Anterior cingulate cortex (tissue), 58 donors: ENCODE data around the gene TRMT2B.
A peak's percentile ranks its signal among the peaks of the same experiment; 100 is the strongest.
"Not testable (repeated sequence)": the region's sequence is repeated elsewhere in the genome, so short reads cannot be mapped to it uniquely, and the experiment has no call there.

Experiments
- DNase-seq, 58 donors: peaks; one replicate each; lab custom pipeline; 2025; lab: John Stamatoyannopoulos, UW

TRMT2B gene

GRCh38 chrX:101022020-101022419, 29.9 kb downstream of the TRMT2B start:
- no peak for DNase-seq

- not testable (repeated sequence) for DNase-seq
Measured at GRCh38 chrX:101012031-101012430, 39.9 kb downstream of the TRMT2B start.

DNA sequence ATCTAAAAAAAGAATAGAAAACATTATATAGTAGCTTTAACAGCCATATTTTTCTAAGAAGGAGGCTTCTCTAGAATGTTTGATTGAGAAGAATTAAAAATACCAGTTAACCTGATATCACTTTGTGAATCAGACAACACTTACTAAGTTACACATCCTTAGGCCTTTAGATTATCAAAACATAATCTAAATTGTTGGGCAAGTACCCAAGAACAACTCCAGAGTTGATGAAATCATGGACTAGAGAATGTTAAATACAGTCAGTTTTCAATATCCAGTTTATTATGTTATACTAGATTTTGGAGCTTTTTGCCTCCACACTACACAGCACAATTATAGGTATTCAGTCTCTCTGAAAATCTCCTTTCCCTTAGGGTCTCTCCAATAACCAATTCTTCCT, 42.8 kb downstream of the TRMT2B start:
- no peak for DNase-seq

DNA sequence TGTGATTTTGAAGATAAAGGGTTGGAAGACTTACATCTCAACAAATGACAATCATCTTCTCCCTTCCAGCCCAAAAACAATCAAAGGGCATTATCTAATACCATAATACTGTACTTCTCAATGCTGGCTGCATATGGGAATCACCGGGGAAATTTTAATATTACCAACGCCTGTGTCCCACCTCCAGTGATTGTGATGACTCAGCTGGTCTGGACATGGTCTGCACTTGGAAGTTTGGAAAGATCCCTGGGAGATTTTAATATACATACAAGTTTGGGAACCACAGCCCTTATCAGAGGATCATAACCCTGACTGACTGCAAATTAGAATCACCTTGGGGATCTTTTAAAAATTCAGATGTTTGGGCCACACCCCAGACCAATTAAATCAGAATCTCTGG, 52.5 kb downstream of the TRMT2B start:
- DNase-seq = no peak

DNA sequence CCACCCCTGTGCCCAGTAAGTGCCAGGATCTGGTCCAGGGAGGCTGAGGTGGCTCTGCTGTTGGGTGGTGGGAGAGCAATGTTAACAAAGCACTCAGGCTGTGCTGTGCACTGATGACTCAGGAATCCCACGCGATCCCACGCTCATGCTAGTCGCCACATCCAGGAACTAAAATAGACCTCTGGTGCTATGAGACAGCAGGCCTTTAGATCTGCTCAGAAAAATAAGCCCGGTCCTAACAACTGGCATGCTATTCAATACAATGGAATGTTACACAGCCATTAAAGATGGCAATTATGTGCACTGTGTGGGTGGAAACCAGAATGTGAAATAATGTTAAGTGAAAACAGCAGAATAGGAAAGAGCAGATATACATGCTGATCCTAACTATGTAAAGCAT, 56.4 kb downstream of the TRMT2B start:
- peak in 25 of 58 donors; percentile 0 to 39 (median 4) for DNase-seq

DNA sequence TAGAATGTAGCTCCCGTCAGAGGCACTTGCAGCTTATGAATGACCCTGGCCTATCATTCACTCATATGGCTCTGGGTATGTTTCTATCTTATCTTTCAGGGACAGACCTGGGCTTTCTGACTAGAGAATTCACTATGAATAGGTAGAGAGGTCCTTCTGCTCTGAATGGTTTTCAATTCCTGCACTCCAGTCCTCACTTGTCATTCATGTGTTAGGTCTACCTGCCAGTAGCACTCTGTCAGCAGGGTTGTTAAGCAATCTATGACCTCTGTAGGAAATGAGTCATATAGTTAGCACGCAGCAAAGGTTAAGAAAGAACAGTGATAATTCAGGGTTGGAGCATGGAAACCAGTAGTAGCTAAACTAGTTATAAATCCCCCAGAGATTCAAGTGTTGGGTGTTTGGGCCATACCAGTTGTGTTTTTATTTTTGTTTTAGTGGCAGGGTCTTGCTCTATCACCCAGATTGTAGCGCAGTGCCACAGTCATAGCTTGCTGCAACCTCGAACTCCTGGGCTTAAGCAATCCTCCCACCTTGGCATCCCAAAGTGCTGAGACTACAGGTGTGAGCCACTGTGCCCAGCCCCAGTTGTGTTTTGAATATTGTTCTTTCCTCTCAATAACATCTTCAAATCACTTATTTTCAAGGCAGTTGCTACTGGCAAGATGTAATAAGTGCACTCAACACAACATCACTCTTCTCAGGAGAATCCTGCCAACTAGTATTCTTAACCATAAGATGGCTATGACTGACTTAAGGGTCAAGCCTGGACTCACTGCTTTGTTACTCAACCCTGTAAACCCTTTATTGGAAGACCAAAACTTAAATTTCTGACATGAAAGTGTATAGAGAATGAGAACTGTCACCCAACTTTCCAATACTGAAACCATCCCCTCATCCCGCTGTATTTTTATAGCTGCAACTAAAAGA, 57.3 kb downstream of the TRMT2B start:
- no peak for DNase-seq

DNA sequence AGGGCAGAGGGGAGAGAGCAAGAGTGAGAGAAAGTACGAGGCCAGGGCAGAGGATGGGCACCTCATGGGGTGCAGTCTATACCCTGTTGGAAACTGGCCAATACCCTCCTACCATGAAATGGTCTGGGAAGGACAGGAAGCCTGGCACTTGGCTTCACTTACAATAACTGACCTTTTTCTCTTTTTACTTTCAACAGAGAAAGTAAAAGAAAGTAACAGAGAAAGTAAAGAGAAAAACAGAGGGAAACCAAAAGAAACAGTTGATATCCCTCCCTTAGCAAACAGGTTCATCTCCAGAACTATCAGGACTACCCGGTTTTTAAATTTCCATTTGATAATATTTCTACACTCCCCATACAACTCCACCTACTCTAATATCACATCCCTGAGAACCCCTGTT, 61.8 kb downstream of the TRMT2B start:
- DNase-seq = no peak

DNA sequence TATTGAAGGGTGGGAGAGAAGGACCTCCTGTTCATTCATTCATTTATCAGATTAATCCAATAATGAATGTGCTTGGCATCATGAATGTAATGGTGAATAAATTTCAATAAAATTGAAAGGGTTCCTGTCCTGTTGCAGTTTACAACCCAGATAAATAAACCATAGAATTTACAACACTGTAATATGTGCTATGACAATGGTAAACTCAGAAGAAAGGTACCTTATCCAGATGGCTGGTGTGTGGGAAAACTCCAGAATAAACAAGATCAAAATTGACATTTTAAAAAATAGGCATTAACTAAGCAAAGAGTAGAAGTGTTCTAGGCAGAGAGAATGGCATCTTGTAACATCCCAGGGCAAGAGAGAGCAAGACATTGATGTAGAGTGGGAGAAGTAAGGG, 67.1 kb downstream of the TRMT2B start:
- DNase-seq = no peak

- not testable (repeated sequence) for DNase-seq
Measured at GRCh38 chrX:100981498-100981845, 70.4 kb downstream of the TRMT2B start.

- DNase-seq = peak in 2 of 58 donors; percentile 7 to 19
Measured at GRCh38 chrX:100980608-100981497, 71.1 kb downstream of the TRMT2B start.

- no peak for DNase-seq
Measured at GRCh38 chrX:100979881-100980607, 71.9 kb downstream of the TRMT2B start.

DNA sequence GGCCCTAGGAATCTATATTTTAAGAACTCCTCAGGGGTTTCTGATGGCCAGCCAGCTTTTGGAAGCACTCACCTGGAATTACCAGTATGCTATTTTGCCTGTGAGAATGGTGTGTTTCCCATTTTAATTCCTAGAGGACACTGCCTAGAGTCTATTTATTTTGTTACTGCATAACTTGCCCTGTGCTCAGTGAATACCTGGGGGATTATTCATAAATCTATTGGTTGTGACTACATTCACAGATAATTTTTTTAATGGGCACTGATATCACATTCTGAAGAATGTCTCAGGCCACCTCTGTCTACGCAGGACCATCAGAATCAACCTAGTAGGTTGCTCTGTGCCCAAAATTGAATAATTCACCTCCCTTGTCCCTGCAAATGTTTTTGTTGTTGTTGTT, 75.7 kb downstream of the TRMT2B start:
- DNase-seq = no peak

- DNase-seq = no peak
Measured at GRCh38 chrX:100975212-100975611, 76.7 kb downstream of the TRMT2B start.

GRCh38 chrX:100973411-100973810, 78.5 kb downstream of the TRMT2B start:
- DNase-seq = no peak

DNA sequence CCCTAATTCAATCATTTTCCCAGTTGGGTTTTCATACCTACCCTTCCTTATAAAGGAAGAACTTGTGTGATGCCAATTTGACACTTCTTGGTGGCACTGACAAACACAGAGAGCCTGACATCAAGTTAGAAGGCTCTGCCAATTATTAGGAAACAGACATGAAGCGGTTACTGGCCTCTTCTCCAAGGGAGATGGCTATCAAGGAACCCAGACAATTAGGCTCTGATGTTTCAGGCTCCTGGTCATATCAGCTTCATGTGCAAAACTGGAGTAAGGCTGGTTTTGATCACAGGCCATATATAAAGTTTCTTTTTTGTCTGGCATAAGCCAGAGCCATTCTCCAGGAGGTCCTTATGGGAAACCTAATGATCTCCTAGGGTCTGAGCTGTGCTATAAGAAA, 82.0 kb downstream of the TRMT2B start:
- no peak for DNase-seq

GRCh38 chrX:100969408-100969807, 82.5 kb downstream of the TRMT2B start, which contains the start of gene ARL13A:
Gene ARL13A, plus strand, starts transcription at chrX:100969708. Its CDS starts 3,982 bp downstream, at chrX:100973690.
- no peak for DNase-seq

DNA sequence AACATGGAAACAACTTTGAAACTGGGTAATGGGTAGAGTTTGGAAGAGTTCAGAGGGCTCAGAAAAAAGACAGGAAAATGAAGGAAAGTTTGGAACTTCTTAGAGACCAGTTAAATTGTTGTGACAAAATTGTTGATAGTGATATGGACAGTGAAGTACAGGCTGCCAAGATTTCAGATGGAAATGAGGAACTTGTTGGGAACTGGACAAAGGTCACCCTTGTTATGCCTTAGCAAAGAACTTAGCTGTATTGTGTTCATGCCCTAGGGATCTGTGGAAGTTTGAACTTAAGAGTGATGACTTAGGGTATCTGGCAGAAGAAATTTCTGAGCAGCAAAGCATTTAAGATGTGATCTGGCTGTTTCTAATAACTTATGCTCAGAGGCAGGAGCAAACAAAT, 87.5 kb downstream of the TRMT2B start:
- no peak for DNase-seq

- no peak for DNase-seq
Measured at GRCh38 chrX:100962811-100963210, 89.1 kb downstream of the TRMT2B start.
